Gastroesophageal sphincter (tissue), 3 donors: ENCODE data around the gene KMT2C.
"Not testable (repeated sequence)": the region's sequence is repeated elsewhere in the genome, so short reads cannot be mapped to it uniquely, and the experiment has no call there.

ENCODE experiments used
- CTCF ChIP-seq, 4 experiments: fragments of 200-600 bp in 2 of 4; fragments of 450-650 bp in 2 of 4; sonication (generic) in 1 of 4; IDR thresholded peaks; one replicate each; pipeline ENCODE4 v1.5.1; 2017 to 2019; ENCODE audit warnings: antibody characterized with exemption in 4 of 4, mild to moderate bottlenecking in 2 of 4, moderate library complexity in 2 of 4
- EP300 ChIP-seq: sonication (generic); formaldehyde crosslinking; IDR thresholded peaks from one replicate; pipeline ENCODE4 v1.6.1; 2017; ENCODE audit warnings: antibody characterized with exemption, mild to moderate bottlenecking
- POLR2A ChIP-seq, 2 donors: fragments of 450-650 bp; IDR thresholded peaks; one replicate each; pipeline ENCODE4 v1.6.1; 2017; ENCODE audit warnings: antibody characterized with exemption in 2 of 2, mild to moderate bottlenecking in 2 of 2, moderate library complexity in 1 of 2
- POLR2AphosphoS5 ChIP-seq: sonication (generic); formaldehyde crosslinking; IDR thresholded peaks from one replicate; pipeline ENCODE4 v1.6.1; 2017; ENCODE audit warnings: antibody characterized with exemption

GRCh38 chr7:152471023-152471620 is 35.3 kb upstream of the KMT2C start:
- TF ChIP-seq CTCF (IDR thresholded peaks at IDR 0.05); POLR2A (IDR thresholded peaks at IDR 0.05); POLR2AphosphoS5; EP300: not testable (repeated sequence)
